ENCODE results near the gene PIK3AP1. TPM values are rescaled to one million over a fixed set of nuclear protein-coding genes. Genes with fewer than 3 reads are reported as not detected.

PIK3AP1 gene
- total RNA-seq, 1 experiment from 2014 or later = 4.3 TPM

- CTCF ChIA-PET = no interaction called here
- peaks cover 5% of the 10 kb centered on the region for H3K27me3 Mint-ChIP-seq (ENCODE audit: low read depth)
- H3K4me3 Mint-ChIP-seq = no peak overlapping the region
- no peaks in the 10 kb centered on the region for H3K4me1 Mint-ChIP-seq
- POLR2A ChIA-PET = no interaction called here
- H3K9me3 Mint-ChIP-seq = peaks cover 31% of the 10 kb centered on the region
- H3K27ac Mint-ChIP-seq = no peak overlapping the region
- DNase-seq (ENCODE audit: low spot score) (no peak), ATAC-seq (no peak)
- TF ChIP-seq, protein P1, sequence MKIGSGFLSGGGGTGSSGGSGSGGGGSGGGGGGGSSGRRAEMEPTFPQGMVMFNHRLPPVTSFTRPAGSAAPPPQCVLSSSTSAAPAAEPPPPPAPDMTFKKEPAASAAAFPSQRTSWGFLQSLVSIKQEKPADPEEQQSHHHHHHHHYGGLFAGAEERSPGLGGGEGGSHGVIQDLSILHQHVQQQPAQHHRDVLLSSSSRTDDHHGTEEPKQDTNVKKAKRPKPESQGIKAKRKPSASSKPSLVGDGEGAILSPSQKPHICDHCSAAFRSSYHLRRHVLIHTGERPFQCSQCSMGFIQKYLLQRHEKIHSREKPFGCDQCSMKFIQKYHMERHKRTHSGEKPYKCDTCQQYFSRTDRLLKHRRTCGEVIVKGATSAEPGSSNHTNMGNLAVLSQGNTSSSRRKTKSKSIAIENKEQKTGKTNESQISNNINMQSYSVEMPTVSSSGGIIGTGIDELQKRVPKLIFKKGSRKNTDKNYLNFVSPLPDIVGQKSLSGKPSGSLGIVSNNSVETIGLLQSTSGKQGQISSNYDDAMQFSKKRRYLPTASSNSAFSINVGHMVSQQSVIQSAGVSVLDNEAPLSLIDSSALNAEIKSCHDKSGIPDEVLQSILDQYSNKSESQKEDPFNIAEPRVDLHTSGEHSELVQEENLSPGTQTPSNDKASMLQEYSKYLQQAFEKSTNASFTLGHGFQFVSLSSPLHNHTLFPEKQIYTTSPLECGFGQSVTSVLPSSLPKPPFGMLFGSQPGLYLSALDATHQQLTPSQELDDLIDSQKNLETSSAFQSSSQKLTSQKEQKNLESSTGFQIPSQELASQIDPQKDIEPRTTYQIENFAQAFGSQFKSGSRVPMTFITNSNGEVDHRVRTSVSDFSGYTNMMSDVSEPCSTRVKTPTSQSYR (CRISPR knock-in tag; IDR thresholded peaks at IDR 0.05) = no peak
- TF ChIP-seq CREM (CRISPR knock-in tag; IDR thresholded peaks at IDR 0.05) = no peak
- TF ChIP-seq ELF4 (CRISPR knock-in tag; IDR thresholded peaks at IDR 0.05; ENCODE audit: low read depth) = no peak
- TF ChIP-seq, protein P2, sequence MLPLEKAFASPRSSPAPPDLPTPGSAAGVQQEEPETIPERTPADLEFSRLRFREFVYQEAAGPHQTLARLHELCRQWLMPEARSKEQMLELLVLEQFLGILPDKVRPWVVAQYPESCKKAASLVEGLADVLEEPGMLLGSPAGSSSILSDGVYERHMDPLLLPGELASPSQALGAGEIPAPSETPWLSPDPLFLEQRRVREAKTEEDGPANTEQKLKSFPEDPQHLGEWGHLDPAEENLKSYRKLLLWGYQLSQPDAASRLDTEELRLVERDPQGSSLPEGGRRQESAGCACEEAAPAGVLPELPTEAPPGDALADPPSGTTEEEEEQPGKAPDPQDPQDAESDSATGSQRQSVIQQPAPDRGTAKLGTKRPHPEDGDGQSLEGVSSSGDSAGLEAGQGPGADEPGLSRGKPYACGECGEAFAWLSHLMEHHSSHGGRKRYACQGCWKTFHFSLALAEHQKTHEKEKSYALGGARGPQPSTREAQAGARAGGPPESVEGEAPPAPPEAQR (CRISPR knock-in tag; IDR thresholded peaks at IDR 0.05) = no peak
- TF ChIP-seq, protein P3, sequence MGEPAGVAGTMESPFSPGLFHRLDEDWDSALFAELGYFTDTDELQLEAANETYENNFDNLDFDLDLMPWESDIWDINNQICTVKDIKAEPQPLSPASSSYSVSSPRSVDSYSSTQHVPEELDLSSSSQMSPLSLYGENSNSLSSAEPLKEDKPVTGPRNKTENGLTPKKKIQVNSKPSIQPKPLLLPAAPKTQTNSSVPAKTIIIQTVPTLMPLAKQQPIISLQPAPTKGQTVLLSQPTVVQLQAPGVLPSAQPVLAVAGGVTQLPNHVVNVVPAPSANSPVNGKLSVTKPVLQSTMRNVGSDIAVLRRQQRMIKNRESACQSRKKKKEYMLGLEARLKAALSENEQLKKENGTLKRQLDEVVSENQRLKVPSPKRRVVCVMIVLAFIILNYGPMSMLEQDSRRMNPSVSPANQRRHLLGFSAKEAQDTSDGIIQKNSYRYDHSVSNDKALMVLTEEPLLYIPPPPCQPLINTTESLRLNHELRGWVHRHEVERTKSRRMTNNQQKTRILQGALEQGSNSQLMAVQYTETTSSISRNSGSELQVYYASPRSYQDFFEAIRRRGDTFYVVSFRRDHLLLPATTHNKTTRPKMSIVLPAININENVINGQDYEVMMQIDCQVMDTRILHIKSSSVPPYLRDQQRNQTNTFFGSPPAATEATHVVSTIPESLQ (CRISPR knock-in tag; IDR thresholded peaks at IDR 0.05) = no peak
- TF ChIP-seq FOXK1 (CRISPR knock-in tag; IDR thresholded peaks at IDR 0.05) = no peak
- TF ChIP-seq ZNF416 (CRISPR knock-in tag; IDR thresholded peaks at IDR 0.05) = no peak
- no peak for TF ChIP-seq SMAD4 (CRISPR knock-in tag; IDR thresholded peaks at IDR 0.05)
- no peak for TF ChIP-seq GABPB1 (CRISPR knock-in tag; IDR thresholded peaks at IDR 0.05)
- TF ChIP-seq HMGXB4 (CRISPR knock-in tag; IDR thresholded peaks at IDR 0.05) = no peak
- no peak for TF ChIP-seq JAZF1 (CRISPR knock-in tag; IDR thresholded peaks at IDR 0.05)
- no peak for TF ChIP-seq NR3C1 (CRISPR knock-in tag; conservative IDR thresholded peaks at IDR 0.05; ENCODE audit: low read depth)
- TF ChIP-seq, protein P4, sequence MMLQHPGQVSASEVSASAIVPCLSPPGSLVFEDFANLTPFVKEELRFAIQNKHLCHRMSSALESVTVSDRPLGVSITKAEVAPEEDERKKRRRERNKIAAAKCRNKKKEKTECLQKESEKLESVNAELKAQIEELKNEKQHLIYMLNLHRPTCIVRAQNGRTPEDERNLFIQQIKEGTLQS (CRISPR knock-in tag; conservative IDR thresholded peaks at IDR 0.05) = no peak
- no peak for TF ChIP-seq SOX15 (CRISPR knock-in tag; IDR thresholded peaks at IDR 0.05)
- no peak for TF ChIP-seq MAX (CRISPR knock-in tag; IDR thresholded peaks at IDR 0.05)
- no peak for TF ChIP-seq JUN (CRISPR knock-in tag; IDR thresholded peaks at IDR 0.05)
- no peak for TF ChIP-seq FOXJ3 (CRISPR knock-in tag; IDR thresholded peaks at IDR 0.05; ENCODE audit: borderline replicate concordance)
- TF ChIP-seq ERG (CRISPR knock-in tag; IDR thresholded peaks at IDR 0.05) = no peak
- TF ChIP-seq, protein P5, sequence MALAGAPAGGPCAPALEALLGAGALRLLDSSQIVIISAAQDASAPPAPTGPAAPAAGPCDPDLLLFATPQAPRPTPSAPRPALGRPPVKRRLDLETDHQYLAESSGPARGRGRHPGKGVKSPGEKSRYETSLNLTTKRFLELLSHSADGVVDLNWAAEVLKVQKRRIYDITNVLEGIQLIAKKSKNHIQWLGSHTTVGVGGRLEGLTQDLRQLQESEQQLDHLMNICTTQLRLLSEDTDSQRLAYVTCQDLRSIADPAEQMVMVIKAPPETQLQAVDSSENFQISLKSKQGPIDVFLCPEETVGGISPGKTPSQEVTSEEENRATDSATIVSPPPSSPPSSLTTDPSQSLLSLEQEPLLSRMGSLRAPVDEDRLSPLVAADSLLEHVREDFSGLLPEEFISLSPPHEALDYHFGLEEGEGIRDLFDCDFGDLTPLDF (CRISPR knock-in tag; IDR thresholded peaks at IDR 0.05) = no peak
- no peak for TF ChIP-seq AFF4 (CRISPR knock-in tag; IDR thresholded peaks at IDR 0.05; ENCODE audit: borderline replicate concordance)
- H3K36me3 Mint-ChIP-seq = peaks cover 22% of the 10 kb centered on the region
Measured at GRCh38 chr10:96767611-96768010, 47.3 kb upstream of the PIK3AP1 start.
